Trophoblast cell (in vitro differentiated cells and primary cell): Measurements from ENCODE around the gene PSTPIP1.

Experiments used
- DNase-seq, 2 donors: peaks; one replicate each; pipeline ENCODE4 v3.0.0-alpha.2; 2016
- H2AFZ ChIP-seq: 2 replicates; pipeline ENCODE4 v1.6.1; 2013; ENCODE audit warnings: low read length, moderate library complexity, mild to moderate bottlenecking; ENCODE audit not compliant: insufficient read depth, poor library complexity
- H2AK5ac ChIP-seq: 2 replicates; pipeline ENCODE4 v1.6.1; 2013; ENCODE audit warnings: mild to moderate bottlenecking, low read length
- H2BK120ac ChIP-seq: 2 replicates; pipeline ENCODE4 v1.6.1; 2013; ENCODE audit warnings: low read length, mild to moderate bottlenecking, moderate library complexity; ENCODE audit not compliant: insufficient read depth, poor library complexity
- H2BK12ac ChIP-seq: 2 replicates; pipeline ENCODE4 v1.6.1; 2013; ENCODE audit warnings: mild to moderate bottlenecking, low read length, moderate library complexity
- H2BK5ac ChIP-seq: 2 replicates; pipeline ENCODE4 v1.6.1; 2013; ENCODE audit warnings: low read length, low read depth, moderate library complexity, mild to moderate bottlenecking; ENCODE audit not compliant: poor library complexity
- H3K14ac ChIP-seq: 2 replicates; pipeline ENCODE4 v1.6.1; 2013; ENCODE audit warnings: mild to moderate bottlenecking, low read length
- H3K18ac ChIP-seq: 2 replicates; pipeline ENCODE4 v1.6.1; 2013; ENCODE audit warnings: mild to moderate bottlenecking, low read length
- H3K23ac ChIP-seq: 2 replicates; pipeline ENCODE4 v1.6.1; 2013; ENCODE audit warnings: low read length
- H3K27ac ChIP-seq: 2 replicates; pipeline ENCODE4 v1.5.1; 2013; ENCODE audit warnings: low read depth, mild to moderate bottlenecking, inconsistent platforms, low read length, moderate library complexity
- H3K27me3 ChIP-seq: 2 replicates; pipeline ENCODE4 v1.6.1; 2013; ENCODE audit warnings: inconsistent platforms, mild to moderate bottlenecking, low read length, moderate library complexity; ENCODE audit not compliant: insufficient read depth
- H3K36me3 ChIP-seq, 2 experiments: 1 replicate in 1 of 2; 2 replicates in 1 of 2; pipeline ENCODE4 v1.6.1; 2013; ENCODE audit warnings: low read length in 2 of 2, mild to moderate bottlenecking in 2 of 2, moderate library complexity in 1 of 2; ENCODE audit not compliant: insufficient read depth in 2 of 2, control insufficient read depth in 1 of 2
- H3K4ac ChIP-seq: 2 replicates; pipeline ENCODE4 v1.6.1; 2013; ENCODE audit warnings: low read depth, mild to moderate bottlenecking, low read length, moderate library complexity
- H3K4me1 ChIP-seq, 2 experiments: 1 replicate in 1 of 2; 2 replicates in 1 of 2; pipeline ENCODE4 v1.6.1; 2013; ENCODE audit warnings: low read length in 2 of 2, mild to moderate bottlenecking in 2 of 2, moderate library complexity in 1 of 2; ENCODE audit not compliant: insufficient read depth in 2 of 2, control insufficient read depth in 1 of 2
- H3K4me2 ChIP-seq: 2 replicates; pipeline ENCODE4 v1.6.1; 2013; ENCODE audit warnings: inconsistent platforms, mild to moderate bottlenecking, low read length, moderate library complexity
- H3K4me3 ChIP-seq: 2 replicates; pipeline ENCODE4 v1.5.1; 2013; ENCODE audit warnings: mild to moderate bottlenecking, low read depth, low read length, inconsistent platforms
- H3K79me1 ChIP-seq: one replicate; pipeline ENCODE4 v1.6.1; 2013; ENCODE audit warnings: low read length
- H3K79me2 ChIP-seq: 2 replicates; pipeline ENCODE4 v1.6.1; 2013; ENCODE audit warnings: low read length, mild to moderate bottlenecking; ENCODE audit not compliant: control insufficient read depth, insufficient read depth, poor library complexity
- H3K9ac ChIP-seq: 2 replicates; pipeline ENCODE4 v1.6.1; 2013; ENCODE audit warnings: mild to moderate bottlenecking, low read length
- H3K9me3 ChIP-seq: 2 replicates; pipeline ENCODE4 v1.6.1; 2013; ENCODE audit warnings: low read depth, mild to moderate bottlenecking, control low read depth, inconsistent platforms, low read length; ENCODE audit not compliant: insufficient read depth
- H4K12ac ChIP-seq: 2 replicates; pipeline ENCODE4 v1.6.1; 2013; ENCODE audit warnings: low read depth, mild to moderate bottlenecking, low read length, moderate library complexity
- H4K8ac ChIP-seq: 2 replicates; pipeline ENCODE4 v1.6.1; 2013; ENCODE audit warnings: low read depth, mild to moderate bottlenecking, low read length, moderate library complexity
- H4K91ac ChIP-seq: one replicate; pipeline ENCODE4 v1.6.1; 2013; ENCODE audit warnings: low read depth, mild to moderate bottlenecking, low read length, moderate library complexity
- WGBS: extraction: QIAGEN DNeasy Blood & Tissue Kit; methylation state at CpG from one replicate; pipeline ENCODE4 v1.1.7; 2013; ENCODE audit warnings: missing lambda C conversion rate; ENCODE audit not compliant: insufficient read length, insufficient coverage; ENCODE audit errors: extremely low coverage; 5-methylcytosine and 5-hydroxymethylcytosine counted together

The PSTPIP1 gene

DNA sequence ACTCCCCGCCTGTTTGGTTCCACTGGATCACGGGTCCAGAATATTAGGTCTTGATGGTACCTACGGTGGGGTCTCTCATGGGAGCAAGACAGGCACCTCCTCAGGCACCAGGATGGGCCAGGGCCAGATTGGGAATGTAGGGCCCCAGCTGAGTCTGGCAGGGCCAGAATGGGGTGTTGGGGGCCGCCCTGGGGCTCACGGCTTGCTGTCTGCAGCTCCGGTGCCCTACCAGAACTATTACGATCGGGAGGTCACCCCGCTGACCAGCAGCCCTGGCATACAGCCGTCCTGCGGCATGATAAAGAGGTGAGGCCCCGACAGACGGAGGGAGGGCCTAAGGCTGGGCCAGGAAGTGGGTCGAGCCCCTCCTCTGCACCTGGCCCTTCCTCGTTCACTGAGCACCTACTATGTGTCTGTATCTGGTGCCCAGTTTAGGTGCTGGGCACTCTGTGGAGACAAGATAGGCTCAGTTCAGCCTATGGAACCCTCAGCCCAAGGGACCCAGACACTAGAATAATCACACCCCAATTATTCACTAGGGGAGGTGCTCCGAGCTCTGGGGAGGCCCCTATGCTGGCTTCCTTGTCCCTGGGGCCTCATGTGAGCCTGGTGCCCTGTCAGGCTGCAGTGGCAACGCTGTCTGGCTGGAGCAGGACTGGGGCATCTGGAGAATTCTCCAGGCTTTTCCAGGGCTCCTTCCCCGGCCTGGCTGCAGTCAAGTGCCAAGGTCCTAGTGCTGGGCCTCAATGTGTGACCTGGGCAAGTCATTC lies 37.9 kb downstream of the PSTPIP1 start:
- no peak overlapping the region for H3K18ac ChIP-seq
- H3K4me1 ChIP-seq, result peaks cover 6% of the 10 kb centered on the region in 2 experiments
- H3K79me2 ChIP-seq, result no peaks in the 10 kb centered on the region
- H2AFZ ChIP-seq, result no peak overlapping the region
- peaks cover 5 to 7% of the 10 kb centered on the region in 2 experiments for H3K36me3 ChIP-seq
- H4K12ac ChIP-seq, result no peak overlapping the region
- no peak overlapping the region for H3K14ac ChIP-seq
- H4K91ac ChIP-seq, result no peak overlapping the region
- no peak overlapping the region for H4K8ac ChIP-seq
- no peak overlapping the region for H2BK120ac ChIP-seq
- no CpG with 5 or more reads among the region's 18 CpGs for WGBS
- no peak overlapping the region for H3K4me3 ChIP-seq
- no peak for DNase-seq
- H3K9me3 ChIP-seq, result peaks cover 3% of the 10 kb centered on the region
- H2BK5ac ChIP-seq, result no peak overlapping the region
- H3K23ac ChIP-seq, result no peak overlapping the region
- H3K27ac ChIP-seq, result no peak overlapping the region
- H2AK5ac ChIP-seq, result no peak overlapping the region
- H3K79me1 ChIP-seq, result no peaks in the 10 kb centered on the region
- no peak overlapping the region for H2BK12ac ChIP-seq
- H3K4me2 ChIP-seq, result no peak overlapping the region
- H3K9ac ChIP-seq, result no peak overlapping the region
- H3K27me3 ChIP-seq, result no peaks in the 10 kb centered on the region
- H3K4ac ChIP-seq, result no peak overlapping the region

DNA sequence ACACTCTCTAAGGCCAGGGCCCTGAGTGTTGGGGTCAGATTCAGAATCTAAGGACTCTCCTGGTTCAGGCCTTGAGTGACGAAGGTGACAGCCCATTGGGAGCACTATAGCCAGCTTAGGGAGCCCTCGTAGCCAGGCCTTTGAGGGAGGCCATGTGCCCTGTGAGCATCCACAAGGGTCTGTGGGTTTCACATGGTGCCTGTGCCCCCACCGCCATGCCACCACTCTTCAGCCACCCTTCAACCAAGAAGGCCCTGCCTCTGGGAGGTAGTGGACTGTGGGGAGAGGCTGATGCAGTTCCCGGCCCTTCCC lies 38.4 kb downstream of the PSTPIP1 start:
- no CpG with 5 or more reads among the region's 4 CpGs for WGBS
- no peak overlapping the region for H4K12ac ChIP-seq
- H2AK5ac ChIP-seq, result no peak overlapping the region

DNA sequence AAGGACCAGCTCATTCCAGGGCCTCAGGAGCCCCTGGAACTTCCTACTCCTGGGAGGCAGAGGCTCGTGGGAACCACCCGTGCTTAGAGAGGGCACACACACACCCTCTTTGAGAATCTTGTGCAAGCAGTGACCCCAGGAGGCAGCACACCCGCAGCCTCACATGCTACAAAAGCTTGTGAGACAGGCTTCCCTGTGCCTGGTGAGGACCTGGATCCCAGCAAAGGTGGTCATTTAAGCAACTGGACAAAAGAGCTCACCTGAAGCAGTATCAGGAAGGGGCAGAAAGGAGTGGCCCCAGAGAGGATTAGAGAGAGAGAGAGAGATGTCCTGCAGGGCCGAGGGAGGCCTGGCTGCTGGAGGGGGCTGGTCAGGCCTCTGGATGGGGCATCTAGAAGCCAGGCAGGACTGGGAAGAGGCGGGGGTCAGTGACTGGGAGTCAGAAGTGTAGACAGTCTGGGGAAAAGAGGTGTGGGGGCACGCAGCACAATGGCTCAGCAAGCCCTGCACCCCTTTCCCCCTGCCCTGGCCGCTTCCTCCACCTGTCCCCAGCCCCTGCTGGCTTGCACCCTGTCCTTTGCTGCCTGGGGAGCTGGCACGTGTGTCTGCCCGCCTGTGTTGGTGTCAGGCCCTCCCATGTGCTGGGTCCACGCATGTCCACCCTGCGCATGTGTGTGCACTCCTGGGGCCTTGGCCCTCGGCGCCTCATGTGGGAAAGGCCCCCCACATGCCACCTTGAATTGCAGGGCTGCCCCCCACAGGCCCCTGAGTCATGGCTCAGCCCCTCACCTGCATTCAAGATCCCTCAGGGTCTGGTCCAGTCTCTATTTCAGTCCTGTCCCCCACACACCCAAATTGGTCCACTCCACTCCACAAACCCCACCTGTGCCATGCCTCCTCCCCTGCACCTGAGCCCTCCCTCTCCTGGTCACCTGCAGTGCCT lies 39.1 kb downstream of the PSTPIP1 start:
- Histone ChIP-seq H2BK12ac (no peak overlapping the region), H2BK120ac (no peak overlapping the region), H3K79me2 (no peaks in the 10 kb centered on the region), H3K4ac (no peak overlapping the region), H2BK5ac (no peak overlapping the region), H3K27me3 (no peaks in the 10 kb centered on the region), H4K12ac (no peak overlapping the region), H4K91ac (no peak overlapping the region), H3K23ac (no peak overlapping the region), H3K9me3 (peaks cover 5% of the 10 kb centered on the region), H3K36me3 (peaks cover 5 to 8% of the 10 kb centered on the region in 2 experiments), H3K4me3 (no peak overlapping the region), H2AFZ (no peak overlapping the region), H3K4me2 (no peak overlapping the region), H3K79me1 (no peaks in the 10 kb centered on the region), H3K18ac (no peak overlapping the region), H2AK5ac (no peak overlapping the region), H3K4me1 (no peaks in the 10 kb centered on the region), H3K14ac (no peak overlapping the region), H3K27ac (no peak overlapping the region), H4K8ac (no peak overlapping the region), H3K9ac (no peak overlapping the region)
- WGBS, result no CpG with 5 or more reads among the region's 13 CpGs
- DNase-seq, result no peak

More for the DNA sequence above, 38.4 kb downstream of the PSTPIP1 start:
- Histone ChIP-seq H3K14ac (no peak overlapping the region), H4K8ac (no peak overlapping the region), H3K27ac (no peak overlapping the region), H3K79me2 (no peaks in the 10 kb centered on the region), H3K79me1 (no peaks in the 10 kb centered on the region), H3K23ac (no peak overlapping the region), H4K91ac (no peak overlapping the region), H2BK5ac (no peak overlapping the region), H3K4me3 (no peak overlapping the region), H3K27me3 (no peaks in the 10 kb centered on the region), H2AFZ (no peak overlapping the region), H3K36me3 (peaks cover 5 to 8% of the 10 kb centered on the region in 2 experiments), H3K4me2 (no peak overlapping the region), H2BK12ac (no peak overlapping the region), H3K4ac (no peak overlapping the region), H3K4me1 (peaks cover under 1 to 1% of the 10 kb centered on the region in 2 experiments), H3K9me3 (peaks cover 5% of the 10 kb centered on the region), H2BK120ac (no peak overlapping the region), H3K9ac (no peak overlapping the region), H3K18ac (no peak overlapping the region)
- DNase-seq, result no peak

DNA sequence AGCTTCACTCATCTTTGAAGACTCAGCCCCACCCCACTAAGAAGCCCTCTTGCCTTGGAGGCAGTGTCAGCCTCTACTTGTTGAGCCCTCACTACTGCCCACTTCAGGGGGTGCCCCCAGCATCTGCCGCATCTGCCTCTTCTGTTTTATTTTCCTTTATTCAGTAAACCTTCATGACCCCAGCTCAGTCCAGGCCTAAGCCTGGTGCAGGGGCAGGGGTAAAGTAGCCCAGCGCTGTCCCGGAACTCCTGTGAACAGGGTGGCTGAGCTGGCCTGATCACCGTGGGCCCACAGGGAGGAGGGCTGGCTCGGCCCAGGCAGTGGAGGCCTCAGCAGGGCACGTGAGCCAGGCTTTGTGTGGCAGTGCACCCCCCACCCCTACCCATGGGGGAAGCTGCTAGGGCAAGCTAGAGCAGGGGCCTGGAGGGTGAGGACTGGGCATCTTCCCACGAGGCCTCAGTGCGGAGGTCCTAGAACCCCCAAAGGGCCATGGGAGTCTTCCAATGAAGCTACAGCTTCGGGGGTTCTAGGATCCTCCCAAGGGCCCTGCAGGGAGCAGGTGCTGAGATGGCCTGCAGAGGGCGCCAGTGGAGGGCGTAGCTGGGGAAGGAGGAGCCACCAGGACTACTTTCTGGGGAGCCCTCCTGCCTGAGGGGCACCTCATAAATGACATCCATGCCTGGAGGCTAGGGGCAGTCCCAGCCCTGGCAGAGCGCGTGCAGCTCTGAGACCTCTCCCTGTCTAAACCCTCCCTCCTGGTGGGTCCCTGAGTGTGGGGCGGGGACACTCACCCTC lies 40.0 kb downstream of the PSTPIP1 start:
- H3K27ac ChIP-seq, result no peak overlapping the region

More for the DNA sequence above, 40.0 kb downstream of the PSTPIP1 start:
- Histone ChIP-seq H3K18ac (no peak overlapping the region), H3K4me2 (no peak overlapping the region), H3K23ac (no peak overlapping the region), H3K4me3 (no peak overlapping the region), H4K91ac (no peak overlapping the region), H3K9ac (no peak overlapping the region), H3K79me2 (no peaks in the 10 kb centered on the region), H2BK12ac (no peak overlapping the region), H4K12ac (no peak overlapping the region), H2AFZ (no peak overlapping the region), H2BK5ac (no peak overlapping the region), H3K36me3 (peaks cover 5 to 8% of the 10 kb centered on the region in 2 experiments), H3K9me3 (peaks cover 5% of the 10 kb centered on the region), H2AK5ac (no peak overlapping the region), H2BK120ac (no peak overlapping the region), H3K4me1 (no peaks in the 10 kb centered on the region), H4K8ac (no peak overlapping the region), H3K14ac (no peak overlapping the region), H3K27me3 (no peaks in the 10 kb centered on the region), H3K4ac (no peak overlapping the region), H3K79me1 (no peaks in the 10 kb centered on the region)
- DNase-seq, result no peak
- WGBS, result no CpG with 5 or more reads among the region's 14 CpGs
